Stimulated activated CD8-positive, alpha-beta memory T cell treated with anti-CD3 and anti-CD28 coated beads, Interleukin-12 subunit alpha, Interleukin-12 subunit beta, amount 100 ng/mL, for 24 hours (primary cell): ENCODE data around the gene IFI16.
"Not testable (repeated sequence)": the region's sequence is repeated elsewhere in the genome, so short reads cannot be mapped to it uniquely, and the experiment has no call there.

Experiments
- DNase-seq: peaks from one replicate; pipeline ENCODE4 v3.0.0-alpha.2; 2020; ENCODE audit errors: extremely low read depth

IFI16 gene

GRCh38 chr1:159008744-159009188, 941 bp upstream of the IFI16 start:
- DNase-seq, result no peak

GRCh38 chr1:159009287-159009686, 420 bp upstream of the IFI16 start:
- DNase-seq, result no peak

- no peak for DNase-seq
Observed at GRCh38 chr1:159010391-159010790, 684 bp downstream of the IFI16 start.

- not testable (repeated sequence) for DNase-seq
Observed at GRCh38 chr1:159011001-159011400, 1.3 kb downstream of the IFI16 start.

GRCh38 chr1:159011751-159012150, 2.0 kb downstream of the IFI16 start:
- DNase-seq, result no peak

- no peak for DNase-seq
Observed at GRCh38 chr1:159012495-159012894, 2.8 kb downstream of the IFI16 start.

- DNase-seq, result no peak
Observed at GRCh38 chr1:159014003-159014571, 4.4 kb downstream of the IFI16 start.

- no peak for DNase-seq
Observed at GRCh38 chr1:159014851-159015250, 5.1 kb downstream of the IFI16 start.

GRCh38 chr1:159015440-159015909, 5.8 kb downstream of the IFI16 start:
- DNase-seq, result no peak

- DNase-seq, result no peak
Observed at GRCh38 chr1:159023723-159024122, 14.0 kb downstream of the IFI16 start.

- no peak for DNase-seq
Observed at GRCh38 chr1:159025043-159025442, 15.3 kb downstream of the IFI16 start.

- DNase-seq, result not testable (repeated sequence)
Observed at GRCh38 chr1:159026841-159027240, 17.1 kb downstream of the IFI16 start.

- no peak for DNase-seq
Observed at GRCh38 chr1:159030311-159030710, 20.6 kb downstream of the IFI16 start.

- DNase-seq, result no peak
Observed at GRCh38 chr1:159030877-159031447, 21.3 kb downstream of the IFI16 start.

- no peak for DNase-seq
Observed at GRCh38 chr1:159040206-159040605, 30.5 kb downstream of the IFI16 start.

GRCh38 chr1:159040893-159041724, 31.4 kb downstream of the IFI16 start:
- no peak for DNase-seq

- DNase-seq, result not testable (repeated sequence)
Observed at GRCh38 chr1:159046486-159046885, 36.8 kb downstream of the IFI16 start.

- no peak for DNase-seq
Observed at GRCh38 chr1:159051436-159051835, 41.7 kb downstream of the IFI16 start.

- DNase-seq, result no peak
Observed at GRCh38 chr1:159054427-159054826, 44.7 kb downstream of the IFI16 start.

GRCh38 chr1:159055181-159055641, 45.5 kb downstream of the IFI16 start:
- no peak for DNase-seq

- DNase-seq, result no peak
Observed at GRCh38 chr1:159056069-159056698, 46.5 kb downstream of the IFI16 start.

- no peak for DNase-seq
Observed at GRCh38 chr1:159058751-159059150, 49.0 kb downstream of the IFI16 start.
